ENCODE measurements around the gene TRPC5OS.

TRPC5OS gene

DNA sequence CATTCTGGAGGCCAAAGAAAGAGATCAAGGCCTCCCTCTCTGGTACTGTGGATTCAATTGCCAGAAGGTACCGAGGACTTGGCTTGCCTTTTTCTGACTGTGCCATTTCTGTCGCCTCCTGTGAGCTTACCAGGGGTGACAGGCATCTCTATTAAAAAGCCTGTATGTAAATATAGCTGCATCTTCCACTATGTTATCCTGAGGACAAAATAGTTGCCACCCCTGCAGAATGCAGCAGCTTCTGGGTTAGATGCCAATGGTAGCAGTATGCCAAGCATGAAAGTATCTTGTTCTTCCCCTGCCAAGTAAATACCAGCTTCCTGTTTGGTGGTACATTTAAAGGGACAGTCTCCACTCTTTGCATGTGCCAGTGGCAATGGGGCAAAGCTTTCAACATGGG lies 10.7 kb downstream of the TRPC5OS start:
- no peaks in the 10 kb centered on the region for H3K4me1 ChIP-seq (ENCODE audit: control insufficient read depth, low read length)
- H3K27me3 ChIP-seq (ENCODE audit: control insufficient read depth, low read length), result no peaks in the 10 kb centered on the region
- no peak for TF ChIP-seq EZH2phosphoT487 (IDR thresholded peaks at IDR 0.05; ENCODE audit: borderline replicate concordance, low read length)
- no peak for TF ChIP-seq CTCF (IDR thresholded peaks at IDR 0.05; ENCODE audit: low read depth, low read length, poor library complexity, severe bottlenecking)
- H3F3A ChIP-seq (ENCODE audit: control insufficient read depth, insufficient read depth), result no peaks in the 10 kb centered on the region
- no peak overlapping the region for H3K4me2 ChIP-seq (ENCODE audit: low read length)
- H3K36me3 ChIP-seq (ENCODE audit: control insufficient read depth, low read length), result no peaks in the 10 kb centered on the region
- no peak overlapping the region for H3K27ac ChIP-seq (ENCODE audit: low read depth, low read length)
- H3K9me2 ChIP-seq (replicated peaks; ENCODE audit: control insufficient read depth, low read length), result no peaks in the 10 kb centered on the region
- no peaks in the 10 kb centered on the region for H3K9me3 ChIP-seq (ENCODE audit: control insufficient read depth, insufficient read depth, low read length)
- no peaks in the 10 kb centered on the region for H3K79me2 ChIP-seq (ENCODE audit: control insufficient read depth, low read length)
- no peaks in the 10 kb centered on the region for H4K20me1 ChIP-seq (ENCODE audit: control insufficient read depth, insufficient read depth, low read depth, low read length)
- H3K4me3 ChIP-seq (ENCODE audit: low read length), result no peak overlapping the region

- no peaks in the 10 kb centered on the region for H3F3A ChIP-seq (ENCODE audit: control insufficient read depth, insufficient read depth)
- no peaks in the 10 kb centered on the region for H3K36me3 ChIP-seq (ENCODE audit: control insufficient read depth, low read length)
- no peaks in the 10 kb centered on the region for H4K20me1 ChIP-seq (ENCODE audit: control insufficient read depth, insufficient read depth, low read depth, low read length)
- no peaks in the 10 kb centered on the region for H3K9me3 ChIP-seq (ENCODE audit: control insufficient read depth, insufficient read depth, low read length)
- H3K27me3 ChIP-seq (ENCODE audit: control insufficient read depth, low read length), result no peaks in the 10 kb centered on the region
- no peaks in the 10 kb centered on the region for H3K9me2 ChIP-seq (replicated peaks; ENCODE audit: control insufficient read depth, low read length)
- TF ChIP-seq CTCF (IDR thresholded peaks at IDR 0.05; ENCODE audit: low read depth, low read length, poor library complexity, severe bottlenecking) (no peak), EZH2phosphoT487 (IDR thresholded peaks at IDR 0.05; ENCODE audit: borderline replicate concordance, low read length) (no peak)
- no peaks in the 10 kb centered on the region for H3K4me1 ChIP-seq (ENCODE audit: control insufficient read depth, low read length)
- H3K27ac ChIP-seq (ENCODE audit: low read depth, low read length), result no peak overlapping the region
- no peak overlapping the region for H3K4me3 ChIP-seq (ENCODE audit: low read length)
- H3K79me2 ChIP-seq (ENCODE audit: control insufficient read depth, low read length), result no peaks in the 10 kb centered on the region
- H3K4me2 ChIP-seq (ENCODE audit: low read length), result no peak overlapping the region
These were observed 12.6 kb downstream of the TRPC5OS start for GRCh38 chrX:111888600-111888999.

DNA sequence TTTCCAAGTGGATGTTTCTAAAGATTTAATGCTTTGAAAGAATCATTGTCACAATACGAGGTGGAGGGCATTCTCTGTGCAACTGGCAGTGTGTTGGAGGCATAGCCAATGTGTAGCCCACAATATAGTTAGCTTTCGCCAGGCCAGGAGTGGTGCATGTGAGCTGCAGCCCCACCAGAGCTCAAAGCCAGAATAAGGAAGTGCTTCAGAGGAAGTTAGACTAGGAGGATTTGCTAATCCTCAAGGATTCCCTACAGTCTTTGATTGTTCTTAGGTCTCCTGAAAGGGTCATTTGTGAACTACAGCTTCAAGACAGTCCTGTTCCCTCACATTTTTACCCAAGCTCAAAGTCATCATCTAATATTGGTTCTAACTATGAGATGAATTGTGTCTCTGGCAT lies 16.4 kb downstream of the TRPC5OS start:
- H3F3A ChIP-seq (ENCODE audit: control insufficient read depth, insufficient read depth), result no peaks in the 10 kb centered on the region
- TF ChIP-seq EZH2phosphoT487 (IDR thresholded peaks at IDR 0.05; ENCODE audit: borderline replicate concordance, low read length) (no peak), CTCF (IDR thresholded peaks at IDR 0.05; ENCODE audit: low read depth, low read length, poor library complexity, severe bottlenecking) (no peak)
- H3K9me2 ChIP-seq (replicated peaks; ENCODE audit: control insufficient read depth, low read length), result no peaks in the 10 kb centered on the region
- no peak overlapping the region for H3K4me2 ChIP-seq (ENCODE audit: low read length)
- no peak overlapping the region for H3K27ac ChIP-seq (ENCODE audit: low read depth, low read length)
- no peaks in the 10 kb centered on the region for H3K79me2 ChIP-seq (ENCODE audit: control insufficient read depth, low read length)
- H3K9me3 ChIP-seq (ENCODE audit: control insufficient read depth, insufficient read depth, low read length), result no peaks in the 10 kb centered on the region
- no peak overlapping the region for H3K4me3 ChIP-seq (ENCODE audit: low read length)
- H4K20me1 ChIP-seq (ENCODE audit: control insufficient read depth, insufficient read depth, low read depth, low read length), result no peaks in the 10 kb centered on the region
- H3K27me3 ChIP-seq (ENCODE audit: control insufficient read depth, low read length), result no peaks in the 10 kb centered on the region
- H3K4me1 ChIP-seq (ENCODE audit: control insufficient read depth, low read length), result no peaks in the 10 kb centered on the region
- no peaks in the 10 kb centered on the region for H3K36me3 ChIP-seq (ENCODE audit: control insufficient read depth, low read length)

DNA sequence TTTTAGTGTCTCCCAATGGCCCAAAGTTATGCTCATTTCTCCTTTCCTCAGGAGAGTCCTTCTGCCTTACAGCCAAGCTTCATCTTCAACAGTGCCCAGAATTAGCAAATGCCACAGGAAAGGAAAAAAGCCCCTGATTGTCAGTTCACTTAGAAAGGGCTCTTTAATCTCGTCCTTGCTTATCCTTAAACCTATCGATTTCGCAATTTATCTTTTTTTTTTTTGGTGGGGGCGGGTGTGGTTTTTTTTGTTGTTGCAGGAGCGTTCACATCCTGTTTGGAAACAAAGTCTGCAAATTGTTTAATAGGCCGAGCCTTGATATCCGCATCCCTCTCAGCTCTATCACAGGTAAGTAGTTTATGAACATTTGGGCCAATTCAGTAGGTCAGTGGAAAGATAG lies 20.2 kb downstream of the TRPC5OS start:
- Histone ChIP-seq H4K20me1 (ENCODE audit: control insufficient read depth, insufficient read depth, low read depth, low read length) (no peaks in the 10 kb centered on the region), H3K9me2 (replicated peaks; ENCODE audit: control insufficient read depth, low read length) (no peaks in the 10 kb centered on the region), H3K27me3 (ENCODE audit: control insufficient read depth, low read length) (no peaks in the 10 kb centered on the region), H3K79me2 (ENCODE audit: control insufficient read depth, low read length) (no peaks in the 10 kb centered on the region), H3K9me3 (ENCODE audit: control insufficient read depth, insufficient read depth, low read length) (no peaks in the 10 kb centered on the region), H3K4me1 (ENCODE audit: control insufficient read depth, low read length) (no peaks in the 10 kb centered on the region), H3K27ac (ENCODE audit: low read depth, low read length) (no peak overlapping the region), H3K36me3 (ENCODE audit: control insufficient read depth, low read length) (no peaks in the 10 kb centered on the region), H3F3A (ENCODE audit: control insufficient read depth, insufficient read depth) (no peaks in the 10 kb centered on the region), H3K4me3 (ENCODE audit: low read length) (no peak overlapping the region), H3K4me2 (ENCODE audit: low read length) (no peak overlapping the region)
- TF ChIP-seq CTCF (IDR thresholded peaks at IDR 0.05; ENCODE audit: low read depth, low read length, poor library complexity, severe bottlenecking), result no peak
- no peak for TF ChIP-seq EZH2phosphoT487 (IDR thresholded peaks at IDR 0.05; ENCODE audit: borderline replicate concordance, low read length)

All from DOHH2 (cell line).